Measurements from ENCODE around the gene LTBR. TPM values are rescaled to one million over a fixed set of nuclear protein-coding genes. Genes with fewer than 3 reads are reported as not detected.
A peak's percentile ranks its signal among the peaks of the same experiment; 100 is the strongest.

LTBR gene
- total and polyA plus RNA-seq, 4 donors, result 15.8 to 138 (median 89.0) TPM

DNA sequence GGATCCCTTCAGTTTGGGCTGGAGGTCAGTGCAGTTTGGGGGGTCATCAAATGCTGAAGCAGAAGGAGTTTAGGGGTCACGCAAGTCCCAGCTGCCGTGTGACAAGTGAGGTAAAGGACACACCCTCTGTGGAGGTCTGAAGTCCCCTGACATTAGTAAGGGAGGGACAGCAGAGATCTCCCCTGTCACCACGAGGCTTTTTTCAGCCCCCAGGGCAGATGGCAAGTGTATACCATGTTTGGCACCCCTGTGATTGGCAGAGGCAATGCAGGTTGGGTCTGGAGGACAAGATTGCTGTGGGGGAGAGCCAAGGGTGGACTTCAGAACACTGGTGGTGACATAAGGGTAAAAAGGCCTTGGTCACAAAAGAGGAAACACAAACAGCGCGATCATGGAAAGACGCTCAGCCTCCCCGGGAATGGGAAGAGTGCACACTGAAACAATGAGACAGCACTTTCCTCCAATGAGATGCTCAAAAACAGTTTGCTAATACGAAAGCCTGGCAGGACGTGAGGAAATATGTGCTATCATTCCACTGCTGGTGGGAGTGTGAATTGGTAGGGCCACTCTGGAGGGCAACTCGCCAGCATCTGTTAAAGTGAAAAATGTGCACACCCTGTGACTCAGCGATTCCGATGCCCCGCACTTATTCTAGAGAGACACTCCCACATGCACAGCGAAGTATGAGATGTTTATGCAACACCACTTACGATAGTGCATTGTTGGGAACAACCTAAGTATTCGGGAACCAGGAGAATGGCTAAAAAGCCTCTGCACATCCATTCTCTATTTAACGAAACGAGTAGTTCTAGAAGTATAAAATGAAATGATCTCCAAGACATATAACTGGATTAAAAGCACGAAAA, 46.4 kb downstream of the LTBR start:
- H3K36me3 ChIP-seq (ENCODE audit: control insufficient read depth in 4 of 4, insufficient read depth in 3 of 4, low read depth in 1 of 4, low read length in 3 of 4), result no peaks in the 10 kb centered on the region
- H3K27me3 ChIP-seq (ENCODE audit: control insufficient read depth in 4 of 4, insufficient read depth in 4 of 4, low read length in 3 of 4), result no peaks in the 10 kb centered on the region
- H3K9ac ChIP-seq (ENCODE audit: low read depth in 1 of 2, low read length in 2 of 2), result no peak overlapping the region
- DNase-seq (ENCODE audit: low spot score), result peak; percentile 84
- peak overlapping the region in 1 of 3 donors; percentile 6 for H3K4me3 ChIP-seq (ENCODE audit: low read depth in 1 of 3, low read length in 3 of 3)
- H3K4me1 ChIP-seq (ENCODE audit: control insufficient read depth in 4 of 4, insufficient read depth in 4 of 4, low read length in 3 of 4), result peaks cover 0 to 3% (median 0%) of the 10 kb centered on the region in 4 donors
- TF ChIP-seq CTCF (IDR thresholded peaks at IDR 0.05; ENCODE audit: low read depth, low read length, missing input control) (no peak), JUND (IDR thresholded peaks at IDR 0.05) (peak; percentile 50 to 56), RXRA (IDR thresholded peaks at IDR 0.05) (no peak), RAD21 (IDR thresholded peaks at IDR 0.05) (peak in 1 of 2 donors; percentile 15), EGR1 (IDR thresholded peaks at IDR 0.05; ENCODE audit: low read depth in 2 of 2) (no peak)
- TF ChIP-seq, protein P1, sequence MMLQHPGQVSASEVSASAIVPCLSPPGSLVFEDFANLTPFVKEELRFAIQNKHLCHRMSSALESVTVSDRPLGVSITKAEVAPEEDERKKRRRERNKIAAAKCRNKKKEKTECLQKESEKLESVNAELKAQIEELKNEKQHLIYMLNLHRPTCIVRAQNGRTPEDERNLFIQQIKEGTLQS (IDR thresholded peaks at IDR 0.05), result no peak
- no peaks in the 10 kb centered on the region for H3K9me3 ChIP-seq (ENCODE audit: control insufficient read depth in 4 of 4, low read length in 3 of 4)
- 62% methylated on average over 19 of the region's 19 CpGs for WGBS
- no peak overlapping the region for H3K27ac ChIP-seq (ENCODE audit: low read depth in 1 of 2, low read length in 2 of 2)

- DNase-seq (ENCODE audit: low spot score), result no peak
- no peaks in the 10 kb centered on the region for H3K27me3 ChIP-seq (ENCODE audit: control insufficient read depth in 4 of 4, insufficient read depth in 4 of 4, low read length in 3 of 4)
- no peak overlapping the region for H3K4me3 ChIP-seq (ENCODE audit: low read depth in 1 of 3, low read length in 3 of 3)
- no peaks in the 10 kb centered on the region for H3K9me3 ChIP-seq (ENCODE audit: control insufficient read depth in 4 of 4, low read length in 3 of 4)
- no peak overlapping the region for H3K9ac ChIP-seq (ENCODE audit: low read depth in 1 of 2, low read length in 2 of 2)
- TF ChIP-seq EGR1 (IDR thresholded peaks at IDR 0.05; ENCODE audit: low read depth in 2 of 2) (no peak), RXRA (IDR thresholded peaks at IDR 0.05) (no peak), HNF4A (conservative IDR thresholded peaks at IDR 0.05) (no peak), YY1 (IDR thresholded peaks at IDR 0.05) (no peak)
- peaks cover 0 to 3% (median 0%) of the 10 kb centered on the region in 4 donors for H3K4me1 ChIP-seq (ENCODE audit: control insufficient read depth in 4 of 4, insufficient read depth in 4 of 4, low read length in 3 of 4)
- no peaks in the 10 kb centered on the region for H3K36me3 ChIP-seq (ENCODE audit: control insufficient read depth in 4 of 4, insufficient read depth in 3 of 4, low read depth in 1 of 4, low read length in 3 of 4)
- WGBS, result 86% methylated on average over 5 of the region's 5 CpGs
- no peak overlapping the region for H3K27ac ChIP-seq (ENCODE audit: low read depth in 1 of 2, low read length in 2 of 2)
Observed at GRCh38 chr12:6432991-6433390, 49.0 kb downstream of the LTBR start.

DNA sequence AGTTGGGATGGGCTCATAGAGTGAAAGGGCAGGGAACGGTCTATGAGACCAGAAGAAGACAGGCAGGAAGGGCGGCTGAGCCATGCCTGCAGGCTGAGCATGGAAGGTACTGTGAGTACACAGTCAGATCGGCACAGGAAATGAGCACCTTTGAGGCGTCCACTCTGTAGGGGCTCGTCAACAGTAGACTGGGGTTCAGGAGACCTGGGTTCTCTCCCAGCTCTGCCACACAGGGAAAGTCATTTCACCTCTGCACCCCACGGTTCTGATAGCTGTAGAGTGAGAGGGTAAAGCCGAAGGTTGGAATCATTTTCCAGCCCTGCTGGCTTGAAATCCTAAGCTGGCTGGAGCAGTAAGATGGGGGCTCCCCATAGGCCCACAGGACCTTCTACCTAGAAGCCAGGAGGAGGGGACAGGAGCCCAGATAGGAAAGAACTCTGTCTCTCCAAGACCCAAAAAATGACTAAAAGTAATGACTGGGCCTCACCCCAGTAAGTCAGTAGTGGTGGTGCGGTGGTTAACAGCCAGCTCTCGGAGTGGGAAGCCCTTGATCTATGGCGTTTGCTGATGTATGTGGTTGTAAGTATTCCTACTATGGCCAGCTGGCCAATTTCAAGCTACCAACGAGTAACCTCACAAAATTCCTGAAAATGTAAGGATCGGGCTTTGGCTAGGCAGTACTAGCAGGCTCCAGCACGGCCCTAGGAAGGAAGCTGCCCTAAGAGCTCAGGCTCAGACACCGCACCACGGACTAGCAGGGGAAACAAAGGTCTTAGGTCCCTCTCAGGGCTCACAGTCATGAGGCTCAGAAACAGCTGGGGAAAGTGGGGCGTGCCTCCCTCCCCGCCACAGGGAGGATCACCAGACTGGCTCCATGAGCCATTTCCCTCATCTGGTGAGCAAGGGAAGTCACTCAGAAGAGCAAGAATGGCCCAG, 50.5 kb downstream of the LTBR start:
- Histone ChIP-seq H3K9ac (ENCODE audit: low read depth in 1 of 2, low read length in 2 of 2) (no peak overlapping the region), H3K36me3 (ENCODE audit: control insufficient read depth in 4 of 4, insufficient read depth in 3 of 4, low read depth in 1 of 4, low read length in 3 of 4) (no peaks in the 10 kb centered on the region), H3K27me3 (ENCODE audit: control insufficient read depth in 4 of 4, insufficient read depth in 4 of 4, low read length in 3 of 4) (no peaks in the 10 kb centered on the region), H3K9me3 (ENCODE audit: control insufficient read depth in 4 of 4, low read length in 3 of 4) (no peaks in the 10 kb centered on the region), H3K4me3 (ENCODE audit: low read depth in 1 of 3, low read length in 3 of 3) (no peak overlapping the region), H3K27ac (ENCODE audit: low read depth in 1 of 2, low read length in 2 of 2) (no peak overlapping the region), H3K4me1 (ENCODE audit: control insufficient read depth in 4 of 4, insufficient read depth in 4 of 4, low read length in 3 of 4) (peaks cover 0 to 3% (median 0%) of the 10 kb centered on the region in 4 donors)
- WGBS, result 85% methylated on average over 17 of the region's 17 CpGs
- no peak for DNase-seq (ENCODE audit: low spot score)
- TF ChIP-seq TAF1 (conservative IDR thresholded peaks at IDR 0.05) (no peak), ZBTB33 (IDR thresholded peaks at IDR 0.05) (no peak), GABPA (IDR thresholded peaks at IDR 0.05 in 1 of 2, conservative IDR thresholded peaks at IDR 0.05 in 1 of 2) (no peak), JUND (IDR thresholded peaks at IDR 0.05) (no peak), RXRA (IDR thresholded peaks at IDR 0.05) (no peak), YY1 (IDR thresholded peaks at IDR 0.05) (no peak), MAX (IDR thresholded peaks at IDR 0.05) (no peak), NR2F2 (IDR thresholded peaks at IDR 0.05) (no peak), EGR1 (IDR thresholded peaks at IDR 0.05; ENCODE audit: low read depth in 2 of 2) (no peak), FOXA2 (IDR thresholded peaks at IDR 0.05) (no peak), SP1 (IDR thresholded peaks at IDR 0.05) (no peak), HNF4A (conservative IDR thresholded peaks at IDR 0.05) (no peak), HNF4G (IDR thresholded peaks at IDR 0.05) (no peak), RAD21 (IDR thresholded peaks at IDR 0.05) (no peak)
